Measurements from ENCODE around the gene DNM3. TPM values are rescaled to one million over a fixed set of nuclear protein-coding genes. Genes with fewer than 3 reads are reported as not detected.

Gene DNM3
- total RNA-seq, 1 donor from 2014 or later: 4.7 TPM

- H3K4me2 ChIP-seq (ENCODE audit: low read length): no peak overlapping the region
- H3K27me3 ChIP-seq (ENCODE audit: insufficient read depth, low read length): no peaks in the 10 kb centered on the region
- no peaks in the 10 kb centered on the region for H3K9me3 ChIP-seq (ENCODE audit: insufficient read depth, low read depth, low read length)
- H3K4me1 ChIP-seq (ENCODE audit: insufficient read depth, low read length): no peaks in the 10 kb centered on the region
- no peak overlapping the region for H3K9ac ChIP-seq (ENCODE audit: low read length)
- H4K20me1 ChIP-seq (ENCODE audit: insufficient read depth, low read length): no peaks in the 10 kb centered on the region
- no peak overlapping the region for H3K4me3 ChIP-seq (ENCODE audit: insufficient read depth, low read depth, low read length)
- Mint-ChIP-seq H3K4me1 (ENCODE audit: low read depth, unreplicated experiment) (peaks cover 12% of the 10 kb centered on the region), H3K4me3 (ENCODE audit: unreplicated experiment) (no peak overlapping the region), H3K36me3 (ENCODE audit: low read depth, unreplicated experiment) (no peaks in the 10 kb centered on the region), H3K27me3 (ENCODE audit: low read depth, unreplicated experiment) (no peaks in the 10 kb centered on the region), H3K27ac (ENCODE audit: unreplicated experiment) (no peak overlapping the region), H3K9me3 (ENCODE audit: unreplicated experiment) (no peaks in the 10 kb centered on the region)
- FAIRE-seq (no peak), DNase-seq (ENCODE audit: low read depth) (peak; percentile 29)
- H3K36me3 ChIP-seq (ENCODE audit: insufficient read depth, low read length): no peaks in the 10 kb centered on the region
- no peak for TF ChIP-seq EZH2 (IDR thresholded peaks at IDR 0.05; ENCODE audit: insufficient read depth, low read length)
- TF ChIP-seq CTCF (IDR thresholded peaks at IDR 0.05; ENCODE audit: insufficient read depth, low read depth, low read length): peak; percentile 41
- H3K79me2 ChIP-seq (ENCODE audit: insufficient read depth, low read length): no peaks in the 10 kb centered on the region
- H3K27ac ChIP-seq (ENCODE audit: low read depth, low read length): no peak overlapping the region
- no peak overlapping the region for H2AFZ ChIP-seq (ENCODE audit: low read depth, low read length)
These were observed 248.6 kb downstream of the DNM3 start for GRCh38 chr1:172089768-172090510.

GRCh38 chr1:172090511-172090817 lies 249.2 kb downstream of the DNM3 start:
- no peak overlapping the region for H3K9ac ChIP-seq (ENCODE audit: low read length)
- TF ChIP-seq CTCF (IDR thresholded peaks at IDR 0.05; ENCODE audit: insufficient read depth, low read depth, low read length) (no peak), EZH2 (IDR thresholded peaks at IDR 0.05; ENCODE audit: insufficient read depth, low read length) (no peak)
- no peaks in the 10 kb centered on the region for H3K79me2 ChIP-seq (ENCODE audit: insufficient read depth, low read length)
- Mint-ChIP-seq H3K27ac (ENCODE audit: unreplicated experiment) (no peak overlapping the region), H3K4me3 (ENCODE audit: unreplicated experiment) (no peak overlapping the region), H3K4me1 (ENCODE audit: low read depth, unreplicated experiment) (peaks cover 13% of the 10 kb centered on the region), H3K9me3 (ENCODE audit: unreplicated experiment) (no peaks in the 10 kb centered on the region), H3K36me3 (ENCODE audit: low read depth, unreplicated experiment) (no peaks in the 10 kb centered on the region), H3K27me3 (ENCODE audit: low read depth, unreplicated experiment) (no peaks in the 10 kb centered on the region)
- DNase-seq (ENCODE audit: low read depth) (no peak), FAIRE-seq (no peak)
- H3K4me1 ChIP-seq (ENCODE audit: insufficient read depth, low read length): no peaks in the 10 kb centered on the region
- no peaks in the 10 kb centered on the region for H4K20me1 ChIP-seq (ENCODE audit: insufficient read depth, low read length)
- no peak overlapping the region for H3K27ac ChIP-seq (ENCODE audit: low read depth, low read length)
- H2AFZ ChIP-seq (ENCODE audit: low read depth, low read length): no peak overlapping the region
- no peaks in the 10 kb centered on the region for H3K27me3 ChIP-seq (ENCODE audit: insufficient read depth, low read length)
- no peak overlapping the region for H3K4me3 ChIP-seq (ENCODE audit: insufficient read depth, low read depth, low read length)
- no peaks in the 10 kb centered on the region for H3K9me3 ChIP-seq (ENCODE audit: insufficient read depth, low read depth, low read length)
- H3K36me3 ChIP-seq (ENCODE audit: insufficient read depth, low read length): no peaks in the 10 kb centered on the region
- H3K4me2 ChIP-seq (ENCODE audit: low read length): no peak overlapping the region

GRCh38 chr1:172095846-172096245 lies 254.5 kb downstream of the DNM3 start:
- no peak for TF ChIP-seq CTCF (IDR thresholded peaks at IDR 0.05; ENCODE audit: insufficient read depth, low read depth, low read length)
- no peak for TF ChIP-seq EZH2 (IDR thresholded peaks at IDR 0.05; ENCODE audit: insufficient read depth, low read length)
- Mint-ChIP-seq H3K4me1 (ENCODE audit: low read depth, unreplicated experiment) (peaks cover 22% of the 10 kb centered on the region), H3K27me3 (ENCODE audit: low read depth, unreplicated experiment) (no peaks in the 10 kb centered on the region), H3K36me3 (ENCODE audit: low read depth, unreplicated experiment) (no peaks in the 10 kb centered on the region), H3K9me3 (ENCODE audit: unreplicated experiment) (peaks cover 3% of the 10 kb centered on the region), H3K27ac (ENCODE audit: unreplicated experiment) (no peak overlapping the region), H3K4me3 (ENCODE audit: unreplicated experiment) (no peak overlapping the region)
- no peaks in the 10 kb centered on the region for H3K79me2 ChIP-seq (ENCODE audit: insufficient read depth, low read length)
- no peak overlapping the region for H3K4me3 ChIP-seq (ENCODE audit: insufficient read depth, low read depth, low read length)
- DNase-seq (ENCODE audit: low read depth): no peak
- no peak for FAIRE-seq
- H3K36me3 ChIP-seq (ENCODE audit: insufficient read depth, low read length): no peaks in the 10 kb centered on the region
- H2AFZ ChIP-seq (ENCODE audit: low read depth, low read length): no peak overlapping the region
- H3K27me3 ChIP-seq (ENCODE audit: insufficient read depth, low read length): no peaks in the 10 kb centered on the region
- no peak overlapping the region for H3K27ac ChIP-seq (ENCODE audit: low read depth, low read length)
- H4K20me1 ChIP-seq (ENCODE audit: insufficient read depth, low read length): no peaks in the 10 kb centered on the region
- no peaks in the 10 kb centered on the region for H3K9me3 ChIP-seq (ENCODE audit: insufficient read depth, low read depth, low read length)
- no peak overlapping the region for H3K9ac ChIP-seq (ENCODE audit: low read length)
- H3K4me2 ChIP-seq (ENCODE audit: low read length): no peak overlapping the region
- no peaks in the 10 kb centered on the region for H3K4me1 ChIP-seq (ENCODE audit: insufficient read depth, low read length)
